ENCODE results near the gene ANKRD60.

ANKRD60 gene

DNA sequence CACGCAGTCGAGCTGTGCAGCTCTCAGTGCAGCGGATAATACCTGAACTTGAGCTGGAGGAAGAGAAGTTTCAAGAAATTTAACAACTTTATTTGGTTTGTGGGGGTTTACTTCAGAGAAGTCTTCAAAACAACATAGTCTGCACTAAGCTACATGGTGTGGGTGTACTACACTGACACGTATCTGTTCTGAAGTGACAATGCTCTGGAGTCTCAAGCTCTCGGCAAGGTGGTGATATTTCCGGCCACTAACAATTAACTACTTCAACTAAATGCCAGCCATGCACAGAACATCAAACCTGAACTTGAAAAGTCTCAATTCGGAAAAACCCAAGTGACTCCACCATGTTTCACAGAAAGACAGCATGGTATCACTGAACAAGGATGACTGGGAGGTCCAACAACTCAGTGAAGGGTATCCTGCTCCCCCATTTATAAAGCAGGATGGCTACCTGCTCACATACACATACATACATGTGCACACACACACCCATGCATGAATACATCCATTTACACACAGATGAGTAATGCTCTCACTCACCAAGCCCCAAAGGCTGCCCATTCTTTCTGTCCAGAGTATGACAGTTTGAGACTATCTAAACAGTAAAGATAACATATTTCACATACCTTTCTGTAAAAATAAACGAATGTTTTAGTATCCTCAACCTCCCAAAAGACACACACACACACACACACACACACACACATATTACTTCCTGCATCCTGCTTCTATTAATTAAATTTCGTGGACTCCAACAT is 15.4 kb upstream of the ANKRD60 start:
- DNase-seq = no peak

DNA sequence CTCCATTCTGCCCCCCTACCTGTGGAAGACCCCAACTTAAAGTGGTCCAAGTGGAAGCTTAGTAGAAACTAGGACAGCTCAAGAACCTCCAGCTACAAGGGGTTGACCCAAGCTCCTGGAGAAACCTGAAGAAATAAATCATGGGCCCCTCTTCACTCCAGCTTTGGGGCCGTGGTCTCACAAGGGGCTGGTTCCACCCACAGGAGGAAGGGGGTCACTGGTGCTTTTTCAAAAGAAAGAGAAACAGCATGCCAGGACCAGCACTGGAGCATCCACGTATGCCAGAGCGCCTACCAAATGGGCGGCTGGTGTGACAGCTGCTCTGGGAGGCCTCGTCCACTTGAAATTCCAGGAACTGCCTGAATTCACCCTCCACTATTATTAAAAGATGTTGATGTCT is 14.4 kb upstream of the ANKRD60 start:
- no peak for DNase-seq

DNA sequence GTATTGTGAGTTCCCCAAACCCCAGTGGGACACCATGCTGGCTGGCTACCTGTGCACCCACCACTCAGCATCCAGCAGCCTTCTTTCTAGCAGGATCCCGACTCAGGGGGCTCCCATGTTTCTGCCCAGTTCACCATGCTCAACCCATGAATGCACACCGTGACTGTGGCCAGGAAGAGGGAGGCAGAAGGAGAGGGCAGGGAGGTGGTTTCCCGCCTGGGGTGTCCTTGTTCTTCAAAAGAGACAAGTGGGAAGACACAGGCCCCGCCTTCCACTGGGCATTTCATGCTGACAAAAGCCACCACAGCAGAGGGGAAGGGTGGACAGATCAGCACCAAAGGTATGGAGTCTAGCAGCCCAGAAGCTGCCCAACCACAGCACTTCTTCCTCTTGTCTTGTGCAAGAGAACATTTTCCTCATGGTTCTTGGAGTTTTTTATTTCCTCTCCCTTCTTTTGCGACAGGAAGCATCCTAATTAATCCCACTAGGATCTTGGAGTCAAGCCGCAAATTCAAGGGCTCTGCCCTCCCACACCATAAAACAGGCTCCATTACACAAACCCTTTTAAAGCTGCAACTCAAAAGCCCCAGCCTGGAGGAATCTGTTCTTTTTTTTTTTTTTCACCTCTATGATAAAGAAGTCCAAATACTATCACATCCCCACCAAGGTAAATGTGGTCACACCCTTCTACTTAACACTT is 13.5 kb upstream of the ANKRD60 start:
- no peak for DNase-seq

DNA sequence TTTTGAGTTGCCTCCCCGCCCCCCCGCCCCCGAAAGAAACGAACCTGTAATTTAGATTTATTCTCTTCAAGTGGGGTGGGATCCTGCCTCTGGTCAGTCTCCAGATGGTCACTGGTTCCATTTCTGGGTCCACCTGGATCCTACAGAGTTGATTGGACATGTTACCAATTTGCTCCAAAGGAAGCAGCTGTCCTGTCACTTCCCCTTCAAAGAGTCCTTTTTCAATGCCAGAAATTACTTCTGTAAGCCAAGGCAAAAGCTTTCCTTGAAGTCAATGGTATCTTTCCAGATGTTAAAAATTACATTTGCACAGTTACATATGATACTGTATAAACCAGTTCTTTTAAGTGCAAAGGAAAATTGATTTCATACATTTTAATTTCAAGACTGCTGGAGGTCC is 12.0 kb upstream of the ANKRD60 start:
- DNase-seq = no peak

DNA sequence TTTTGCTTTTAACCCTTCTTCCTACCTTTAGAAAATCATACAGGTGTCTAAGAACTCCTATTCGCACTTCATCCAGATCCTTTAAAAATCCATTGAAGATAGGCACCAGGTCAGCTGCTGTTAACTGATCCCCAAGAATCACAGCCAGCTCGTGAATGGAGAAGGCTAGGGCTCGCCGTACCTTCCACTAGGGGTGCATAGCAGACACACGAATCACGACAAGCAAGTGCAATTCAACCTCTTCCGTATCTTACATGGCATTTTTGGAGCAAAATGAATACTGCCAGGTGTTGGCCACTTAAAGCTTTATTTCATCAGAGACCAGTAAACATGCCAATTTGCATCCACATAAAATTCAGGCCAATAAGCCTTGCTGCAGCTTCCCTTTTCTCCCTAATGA is 10.8 kb upstream of the ANKRD60 start:
- no peak for DNase-seq

DNA sequence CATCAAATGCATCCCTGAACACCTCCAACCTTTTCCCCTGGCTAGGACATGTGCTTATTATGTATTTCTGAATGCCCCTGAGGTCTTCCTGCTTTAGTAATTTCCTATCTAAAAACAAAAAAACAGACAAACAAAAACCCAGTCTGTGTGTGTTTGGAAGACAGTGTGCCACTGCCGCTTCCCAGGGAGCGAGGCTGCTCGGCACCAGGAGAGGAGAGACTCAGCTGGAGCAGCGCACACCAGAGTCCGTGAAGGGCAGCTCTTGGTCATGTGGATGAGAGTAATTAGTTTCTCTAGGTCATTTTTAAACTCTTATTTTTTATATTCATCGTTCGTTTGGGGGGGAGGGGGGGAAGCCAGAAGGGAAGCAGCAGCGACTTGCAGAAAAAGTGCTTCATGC is 10.0 kb upstream of the ANKRD60 start:
- DNase-seq = no peak

DNA sequence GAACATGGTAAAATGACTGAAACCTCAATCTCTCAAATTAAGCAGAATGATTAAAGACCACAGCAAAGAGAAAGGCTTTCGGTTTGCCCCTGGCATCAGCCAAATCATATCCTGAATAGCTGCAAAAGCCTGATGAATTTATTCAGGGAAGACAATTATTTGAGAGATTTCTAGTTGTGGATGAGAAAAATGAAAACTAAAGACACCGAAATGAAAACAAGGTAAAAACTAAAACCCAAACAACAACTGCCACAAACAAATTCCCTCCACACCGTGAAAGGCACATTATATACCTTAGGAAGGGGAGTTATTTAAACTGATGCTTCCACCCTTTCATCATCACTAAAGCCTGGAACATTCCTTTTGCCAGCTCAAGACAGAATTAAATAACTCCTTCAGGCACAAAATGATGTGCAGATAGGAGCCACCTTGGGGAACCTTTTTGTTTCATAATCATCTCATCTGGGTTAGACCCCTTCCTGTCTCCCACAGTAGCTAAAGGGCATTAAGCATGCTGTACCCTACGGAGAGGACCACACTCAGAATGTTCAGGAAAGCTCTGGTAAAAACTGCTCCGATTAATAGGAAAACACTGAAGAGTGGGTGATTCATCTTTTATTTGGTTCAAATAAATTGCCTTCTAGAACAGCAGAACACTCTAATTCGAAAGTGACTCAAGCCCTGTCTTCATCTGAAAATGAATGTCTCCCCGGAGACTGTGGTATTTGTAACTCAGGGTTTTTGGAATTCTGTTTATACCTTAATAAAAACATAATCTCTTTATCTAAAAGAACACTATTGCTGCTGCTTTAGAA is 9.1 kb upstream of the ANKRD60 start:
- DNase-seq = no peak

DNA sequence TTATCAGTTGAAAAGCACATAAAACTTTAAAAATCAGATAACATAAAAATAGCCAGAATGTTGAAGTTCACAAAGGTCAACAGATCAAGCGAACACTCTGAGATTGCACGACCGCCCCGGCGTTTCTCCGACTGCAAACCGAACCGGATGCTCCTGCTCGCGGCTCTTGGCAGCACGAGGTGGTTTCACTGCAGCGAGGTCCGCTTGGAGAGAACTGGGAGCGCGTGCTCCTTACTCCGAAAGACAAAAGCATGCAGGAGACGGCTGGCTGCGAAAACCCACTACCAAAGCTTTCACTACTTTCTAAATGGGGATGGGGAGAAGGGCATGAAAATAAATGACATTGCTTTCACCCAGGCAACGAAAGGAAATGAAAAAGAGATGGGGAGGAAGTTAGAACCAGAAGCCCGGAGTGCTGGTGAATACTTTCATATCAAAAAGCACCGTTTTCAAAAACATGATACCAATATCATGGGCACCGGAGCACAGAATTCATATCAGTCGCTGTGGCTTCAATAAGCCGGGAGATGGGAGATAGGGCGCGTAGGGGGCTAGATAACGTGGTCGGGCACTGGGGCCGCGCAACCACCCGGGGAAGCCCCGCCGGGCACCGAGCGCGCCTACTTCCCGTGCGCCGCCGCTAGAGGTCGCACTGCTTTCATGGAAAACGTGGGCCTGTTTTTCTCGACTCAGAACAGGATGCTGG is 8.3 kb upstream of the ANKRD60 start:
- DNase-seq = peak; percentile 96

DNA sequence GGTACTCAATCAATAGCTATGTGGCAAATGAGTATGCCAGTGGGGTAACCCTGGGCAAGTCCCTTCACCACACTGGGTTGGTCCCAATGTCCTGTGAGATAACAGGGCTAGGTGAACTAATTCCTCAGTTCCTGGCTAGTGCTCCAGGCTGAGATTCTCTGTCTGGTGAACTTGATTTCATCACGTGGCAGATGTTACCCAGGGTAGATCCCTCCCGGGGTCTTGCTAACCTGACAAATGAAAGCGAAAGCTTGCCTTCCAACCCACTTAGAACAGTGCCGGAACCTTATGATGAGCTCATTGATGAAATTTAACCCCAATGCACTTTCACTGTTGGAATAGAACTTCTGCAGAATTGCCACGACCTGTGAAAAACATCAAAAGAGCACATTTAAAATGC is 6.6 kb upstream of the ANKRD60 start:
- peak; percentile 46 for DNase-seq

DNA sequence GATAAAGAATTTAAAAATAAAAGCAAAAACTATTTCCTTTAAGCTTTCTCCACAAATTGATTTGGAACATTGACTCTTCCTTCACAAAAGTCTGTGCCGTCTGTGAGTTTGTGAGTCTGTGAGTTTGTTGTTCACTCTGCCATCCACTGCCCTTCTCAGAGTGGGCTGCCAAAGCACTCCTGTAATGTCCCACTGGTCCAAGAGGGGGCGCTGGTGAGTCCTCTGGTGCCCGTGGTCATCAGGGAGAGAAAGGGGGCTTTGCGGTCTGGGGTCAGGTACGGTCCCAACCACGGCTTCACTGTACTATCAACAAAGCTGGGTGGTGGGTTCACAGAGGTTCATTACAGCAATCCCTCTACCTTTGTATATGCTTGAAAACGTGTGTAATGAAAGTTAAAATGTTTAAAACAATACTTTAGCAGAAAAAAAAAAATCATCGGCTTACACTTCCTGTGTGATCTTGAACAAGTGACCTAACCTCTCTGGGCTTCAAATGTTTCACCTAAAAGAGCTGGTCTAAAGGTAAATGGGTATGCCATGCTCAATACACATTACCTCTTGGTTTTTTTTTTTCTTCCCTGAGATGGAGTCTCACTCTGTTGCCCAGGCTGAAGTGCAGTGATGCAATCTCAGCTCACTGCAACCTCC is 5.6 kb upstream of the ANKRD60 start:
- DNase-seq = peak; percentile 86

DNA sequence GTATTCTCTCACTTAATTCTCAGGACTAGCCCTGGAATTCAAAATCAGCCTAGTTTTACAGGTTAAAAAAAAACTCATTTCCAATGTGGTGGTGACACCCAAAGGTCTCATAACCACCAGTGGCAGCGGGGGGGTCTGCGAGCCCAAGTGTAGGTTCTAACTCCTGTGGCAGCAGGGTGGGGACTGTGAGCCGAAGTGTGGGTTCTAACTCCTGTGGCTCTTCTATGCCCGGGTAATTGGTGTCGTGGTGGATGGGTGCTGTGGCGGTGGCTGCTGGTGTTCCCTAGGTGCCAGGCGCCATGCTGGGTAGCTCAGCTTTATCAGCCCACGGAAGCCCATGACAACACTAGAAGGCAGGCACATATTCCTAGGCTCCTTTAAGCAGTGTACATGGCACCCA is 4.9 kb upstream of the ANKRD60 start:
- DNase-seq = no peak

DNA sequence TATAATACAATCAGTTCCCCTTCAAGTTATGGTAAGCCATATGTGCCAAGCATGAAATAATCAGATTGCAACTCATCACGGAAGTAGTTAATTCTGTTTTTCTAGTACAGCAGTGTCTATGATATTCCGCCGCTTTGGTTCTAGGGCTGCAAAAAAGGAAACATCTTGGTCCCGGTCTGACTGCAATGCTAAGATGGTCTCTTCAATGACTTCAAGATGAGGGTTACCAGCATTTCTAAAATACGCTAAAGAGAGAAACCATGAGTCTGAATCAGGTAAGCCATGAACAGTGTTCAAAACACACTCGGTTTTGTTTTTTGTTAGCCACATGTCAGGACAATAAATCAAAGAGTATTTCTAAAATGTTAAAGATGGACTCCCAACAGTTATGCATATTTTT is 3.2 kb upstream of the ANKRD60 start:
- DNase-seq = no peak

DNA sequence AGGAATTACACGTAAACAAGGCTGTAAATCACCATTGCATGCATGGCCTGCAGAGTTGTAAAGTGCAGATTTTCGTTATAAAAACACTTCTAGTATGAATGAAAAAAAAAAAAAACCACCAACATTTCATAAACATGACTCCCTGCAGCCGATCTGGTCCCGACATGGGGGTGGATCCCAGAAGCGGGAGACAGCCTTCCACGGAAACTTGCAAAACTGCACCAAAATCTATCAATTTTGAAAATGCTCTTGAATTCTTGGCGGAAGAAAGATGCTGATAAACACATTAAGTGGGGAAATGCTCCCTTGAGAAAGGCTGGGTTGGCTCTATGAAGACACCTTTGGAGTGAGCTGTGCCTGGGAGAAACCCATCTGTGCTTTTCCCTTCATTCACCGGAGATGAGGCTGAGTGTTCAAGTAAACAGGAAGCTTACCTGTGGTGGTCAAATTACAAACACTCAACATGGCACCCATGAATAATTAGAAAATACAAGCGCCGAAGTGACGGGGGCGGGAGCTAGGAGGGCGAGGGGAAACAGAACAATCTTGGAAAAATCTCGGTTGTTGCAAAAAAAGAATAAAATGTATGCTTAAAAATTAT is 845 bp upstream of the ANKRD60 start:
- DNase-seq = no peak

DNA sequence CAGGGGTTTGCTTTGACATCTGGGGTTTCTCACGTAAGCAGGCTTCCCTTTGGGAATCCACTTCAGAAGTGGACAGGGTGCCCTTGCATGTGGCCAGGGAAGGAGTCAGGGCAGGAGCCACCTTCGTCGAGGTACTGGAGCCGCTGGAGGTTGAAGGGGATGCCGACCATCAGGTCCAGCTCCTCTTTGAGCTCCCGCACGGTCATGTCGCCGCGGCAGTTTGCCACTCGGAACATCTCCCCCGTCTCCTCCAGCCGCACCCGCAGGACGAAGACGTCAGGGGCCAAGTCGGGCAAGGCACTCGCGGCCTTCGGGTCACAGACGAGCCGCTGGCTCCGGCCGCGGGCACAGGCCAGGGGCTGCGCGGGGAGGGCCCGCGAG is 360 bp downstream of the ANKRD60 start:
- DNase-seq = no peak

DNA sequence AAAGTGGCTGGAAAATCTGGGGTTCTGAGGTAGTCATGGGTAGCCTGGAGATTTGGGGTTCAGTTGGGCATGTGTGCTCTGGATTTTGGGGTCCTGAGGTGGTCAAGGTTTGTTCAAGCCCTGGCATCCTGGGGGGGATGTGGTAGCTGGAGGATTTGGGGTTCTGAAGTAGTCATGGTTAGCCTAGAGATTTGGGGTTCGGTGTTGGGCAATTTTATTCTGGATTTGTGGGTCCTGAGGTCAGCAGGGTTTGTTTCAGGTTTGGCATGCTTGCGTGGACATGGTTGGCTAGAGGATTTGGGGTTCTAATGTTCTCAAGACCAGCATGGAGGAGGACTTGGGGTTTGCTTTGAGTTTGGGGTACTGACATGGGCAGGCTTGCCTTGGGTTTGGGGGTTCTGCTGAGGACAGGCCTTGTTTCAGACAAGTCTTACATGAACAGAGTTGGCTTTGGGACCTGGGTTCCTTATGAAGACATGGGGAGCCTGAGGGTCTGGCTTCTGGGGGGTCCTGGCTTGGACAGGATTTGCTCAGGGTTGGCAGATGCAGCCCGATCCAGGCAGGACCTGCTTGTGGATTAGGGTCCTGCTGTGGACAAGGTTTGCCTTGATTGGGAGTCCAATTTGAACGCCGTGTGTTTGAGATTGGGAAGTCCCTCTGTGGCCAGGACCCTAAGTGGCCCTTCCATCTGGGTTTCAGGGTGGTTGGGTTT is 906 bp downstream of the ANKRD60 start:
- no peak for DNase-seq

DNA sequence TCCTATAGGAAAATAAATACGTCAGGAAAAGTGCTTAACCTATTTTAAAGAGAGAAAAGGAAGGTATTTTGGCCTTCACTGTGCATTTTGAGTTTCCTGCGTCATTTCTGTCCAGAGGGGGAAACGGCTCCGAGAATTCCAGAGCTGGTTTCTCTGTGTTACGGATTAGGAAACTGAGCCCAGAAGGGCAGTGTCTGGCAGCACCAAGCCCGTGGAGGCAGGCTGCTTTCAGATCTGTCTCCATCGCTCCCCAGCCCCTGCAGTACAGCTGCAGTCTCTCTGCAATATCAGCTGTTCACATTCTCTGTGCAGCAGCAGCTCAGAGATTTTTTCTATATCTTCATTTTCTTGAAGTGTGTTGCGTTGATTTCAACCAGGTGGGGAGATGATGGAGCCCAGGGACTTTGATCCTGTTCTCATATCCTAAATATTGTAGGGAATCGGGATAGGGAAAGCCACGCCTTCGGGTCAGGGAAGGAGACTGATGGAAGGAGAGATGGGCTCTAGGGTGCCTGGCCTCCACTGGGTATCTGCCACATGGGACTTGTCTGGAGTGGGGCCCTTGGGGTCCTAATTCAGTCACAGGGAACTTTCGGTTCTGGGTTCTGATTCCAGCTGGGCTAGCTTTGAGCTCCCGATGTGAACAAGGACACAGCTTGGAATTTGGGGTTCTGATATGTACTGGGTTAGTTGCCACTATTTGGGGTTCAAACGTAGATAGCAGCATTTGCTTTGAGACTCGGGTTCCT is 2.8 kb downstream of the ANKRD60 start:
- no peak for DNase-seq

DNA sequence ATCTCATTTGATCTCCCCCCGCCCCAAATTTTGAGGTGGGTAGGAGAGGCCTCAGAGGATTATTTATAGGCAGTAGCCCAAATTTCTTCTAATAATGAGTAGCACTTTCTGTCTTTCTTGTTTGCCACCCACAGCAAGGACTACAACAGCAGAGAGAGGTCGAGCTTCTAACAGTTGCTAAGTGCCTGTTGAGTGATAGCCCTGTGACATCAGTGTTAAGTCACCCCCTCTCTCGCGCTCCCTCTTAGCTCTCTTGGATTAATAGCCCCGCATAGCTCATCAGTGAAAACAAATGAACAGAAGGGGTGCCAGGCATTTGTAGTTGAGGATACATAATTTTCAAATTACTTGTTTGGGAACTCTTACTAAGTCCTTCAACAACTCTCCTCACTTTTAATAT is 3.5 kb downstream of the ANKRD60 start:
- no peak for DNase-seq

DNA sequence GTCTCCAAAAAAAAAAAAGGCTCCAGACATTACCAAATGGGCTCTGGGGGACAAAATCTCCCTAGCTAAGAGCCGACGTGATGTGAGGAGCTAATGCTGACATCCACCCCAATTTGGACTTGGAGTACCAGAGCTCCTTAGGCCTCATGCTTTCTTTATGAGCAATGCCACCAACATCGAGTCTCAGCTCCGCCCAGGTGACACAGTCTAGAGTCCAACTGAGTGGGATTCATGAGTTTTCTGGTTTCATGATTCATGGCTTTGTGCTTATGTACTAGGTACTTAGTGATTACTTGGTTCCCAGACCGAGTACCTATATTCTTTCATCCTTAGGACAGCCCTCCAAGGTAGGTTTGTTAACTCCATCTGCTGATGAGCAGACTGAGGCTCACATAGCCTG is 4.4 kb downstream of the ANKRD60 start:
- peak; percentile 66 for DNase-seq

DNA sequence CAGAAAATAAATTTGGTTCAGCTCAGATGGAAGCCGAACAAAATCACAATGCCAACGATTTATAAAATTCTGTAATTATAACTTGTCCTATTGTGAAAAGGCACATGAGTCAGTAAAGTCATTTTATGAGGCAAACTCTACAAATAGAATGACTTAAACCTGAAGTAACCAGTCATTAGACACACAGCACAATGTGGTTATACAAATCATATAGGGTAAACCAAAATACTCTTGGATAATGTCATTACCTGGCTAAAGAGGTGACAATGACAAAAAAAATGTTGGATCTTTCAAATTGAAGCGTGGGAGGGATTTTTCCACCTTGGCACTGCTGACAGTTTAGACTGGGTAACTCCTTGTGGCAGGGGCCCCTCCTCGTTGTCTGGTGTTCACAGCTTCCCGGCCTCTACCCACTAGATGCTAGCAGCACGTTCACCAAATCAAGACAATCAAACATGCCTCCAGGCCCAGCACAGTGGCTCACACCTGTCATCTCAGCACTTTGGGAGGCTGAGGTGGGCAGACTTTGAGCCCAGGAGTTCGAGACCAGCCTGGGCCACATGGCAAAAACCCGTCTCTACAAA is 5.0 kb downstream of the ANKRD60 start:
- peak; percentile 54 for DNase-seq

DNA sequence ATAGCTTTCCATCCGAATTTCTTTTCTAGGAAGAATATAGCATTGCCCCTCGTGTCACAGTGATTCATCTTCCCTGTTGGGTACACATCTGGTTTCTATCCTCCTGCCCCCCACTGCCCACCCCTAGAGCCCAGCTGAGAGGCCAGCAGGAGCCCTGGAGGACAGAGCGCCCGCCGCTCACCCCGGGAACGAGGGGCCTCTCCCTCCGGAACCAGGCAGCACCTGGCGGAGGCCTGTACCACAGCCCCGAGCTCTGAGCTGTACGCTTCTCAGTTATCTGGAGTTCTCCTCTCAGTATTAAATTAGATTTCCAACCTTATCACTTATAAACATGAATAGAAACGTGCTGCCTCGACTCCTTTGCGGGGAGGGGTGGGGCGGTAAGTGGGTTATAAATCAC is 6.0 kb downstream of the ANKRD60 start:
- DNase-seq = no peak

DNA sequence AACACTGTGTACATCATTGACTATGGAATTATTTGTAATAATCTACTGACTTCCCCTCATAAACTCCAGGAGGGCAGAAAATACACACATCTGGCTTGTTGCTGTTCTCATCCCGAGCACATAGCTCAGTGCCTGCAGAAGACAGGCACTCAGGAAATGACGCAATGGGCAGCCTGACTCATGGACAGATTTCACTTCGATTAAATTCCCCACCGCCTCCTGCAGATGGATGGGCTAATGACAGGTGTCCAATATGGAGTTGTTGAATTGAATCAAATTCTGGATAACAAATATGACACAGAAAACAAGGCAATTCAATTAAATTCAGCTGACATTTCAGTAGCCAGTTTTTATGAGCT is 9.1 kb downstream of the ANKRD60 start:
- DNase-seq = no peak
